Regular cardiac myocyte (primary cell): ENCODE data around the gene BLOC1S6. TPM values are rescaled to one million over a fixed set of nuclear protein-coding genes. Genes with fewer than 3 reads are reported as not detected.

ENCODE experiments used
- total RNA-seq: library from RNA; depleted of rRNA; stranded (reverse); fragments of >200 nt; gene quantifications from 2 replicates; pipeline ENCODE4 v1.2.3, GENCODE V29; 2014

BLOC1S6 gene
- 89.9 and 101 TPM in 2 replicates for total RNA-seq

GRCh38 chr15:45587095-45587862 lies at the start of gene BLOC1S6:
Gene BLOC1S6, plus strand, starts transcription at chr15:45587379. Its CDS starts 65 bp downstream, at chr15:45587444.

GRCh38 chr15:45634432-45635190 lies 47.4 kb downstream of the BLOC1S6 start, which contains the start of gene SQOR:
Gene SQOR, plus strand, starts transcription at chr15:45635029. Its CDS starts 23,895 bp downstream, at chr15:45658924.

Other genes starting within 250 kb of the BLOC1S6 start
- gene GATM, start 208.8 kb upstream of the BLOC1S6 start, total RNA-seq = 0.19 and 0.56 TPM in 2 replicates
- gene SLC30A4, start 64.6 kb upstream of the BLOC1S6 start, total RNA-seq = 11.5 and 12.7 TPM in 2 replicates
- gene SQOR, start 47.6 kb downstream of the BLOC1S6 start, total RNA-seq = 91.1 and 113 TPM in 2 replicates